NCI-H1417 treated with DMSO at 0.1 percent for 48 hours (cell line): ENCODE data around the gene RRBP1.

ENCODE experiments used
- DNase-seq: peaks from one replicate; lab custom pipeline; 2025; lab: John Stamatoyannopoulos, UW

The RRBP1 gene

GRCh38 chr20:17634661-17635331 is 47.2 kb downstream of the RRBP1 start:
- no peak for DNase-seq

- no peak for DNase-seq
Observed at GRCh38 chr20:17633850-17634500, 48.1 kb downstream of the RRBP1 start.

- no peak for DNase-seq
Observed at GRCh38 chr20:17633221-17633849, 48.7 kb downstream of the RRBP1 start.

GRCh38 chr20:17631576-17632319 is 50.3 kb downstream of the RRBP1 start:
- DNase-seq, result no peak

GRCh38 chr20:17630806-17631195 is 51.2 kb downstream of the RRBP1 start:
- DNase-seq, result no peak

- no peak for DNase-seq
Observed at GRCh38 chr20:17630151-17630805, 51.8 kb downstream of the RRBP1 start.

- no peak for DNase-seq
Observed at GRCh38 chr20:17629678-17630089, 52.4 kb downstream of the RRBP1 start.

- DNase-seq, result no peak
Observed at GRCh38 chr20:17629025-17629424, 53.0 kb downstream of the RRBP1 start.

- no peak for DNase-seq
Observed at GRCh38 chr20:17628101-17628841, 53.8 kb downstream of the RRBP1 start.

- no peak for DNase-seq
Observed at GRCh38 chr20:17627101-17627955, 54.7 kb downstream of the RRBP1 start.

GRCh38 chr20:17626217-17627007 is 55.6 kb downstream of the RRBP1 start:
- DNase-seq, result no peak

GRCh38 chr20:17625246-17626051 is 56.6 kb downstream of the RRBP1 start:
- no peak for DNase-seq

- no peak for DNase-seq
Observed at GRCh38 chr20:17624551-17625245, 57.3 kb downstream of the RRBP1 start.

- DNase-seq, result no peak
Observed at GRCh38 chr20:17624070-17624469, 58.0 kb downstream of the RRBP1 start.

- DNase-seq, result no peak
Observed at GRCh38 chr20:17622851-17623508, 59.1 kb downstream of the RRBP1 start.

- no peak for DNase-seq
Observed at GRCh38 chr20:17622086-17622850, 59.8 kb downstream of the RRBP1 start.
